ENCODE measurements around the gene GANC. TPM values are rescaled to one million over a fixed set of nuclear protein-coding genes. Genes with fewer than 3 reads are reported as not detected.

The GANC gene
- total RNA-seq, 2 experiments from 2014 or later: 27.9 to 31.7 TPM

DNA sequence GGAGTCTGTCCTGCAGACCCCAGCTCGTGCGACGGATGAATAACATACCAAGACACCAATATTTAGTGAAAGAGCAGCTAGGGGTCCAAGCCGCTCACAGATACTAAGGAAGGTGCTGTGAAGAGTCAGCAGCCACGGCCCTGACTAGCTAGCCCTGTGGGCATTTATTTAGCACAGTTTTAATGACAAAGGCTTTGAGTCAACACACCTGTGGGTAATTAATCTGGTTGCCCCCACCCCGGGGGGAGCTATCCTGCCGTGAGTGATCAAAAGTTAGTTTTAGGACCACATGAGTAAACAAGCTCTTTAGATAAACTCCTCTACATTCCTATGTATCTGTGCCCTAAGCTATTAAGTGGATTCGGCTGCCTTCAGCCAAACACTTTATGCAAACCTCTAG is 105.0 kb downstream of the GANC start:
- ChIA-PET POLR2A (no interaction called here), CTCF (ENCODE audit: unreplicated experiment) (no interaction called here)
- no peak for DNase-seq (ENCODE audit: low spot score)

GRCh38 chr15:42384597-42384996 is 111.6 kb downstream of the GANC start:
- H3K9me3 ChIP-seq (ENCODE audit: low read length): no peaks in the 10 kb centered on the region
- ChIA-PET POLR2A (interaction anchor here (1.2 kb wide), 1 partner anchor 57 kb away, joined by 3 read pairs; no protein-coding TSS in a partner anchor), CTCF (ENCODE audit: unreplicated experiment) (no interaction called here)
- H3K4me1 ChIP-seq (ENCODE audit: insufficient read depth, low read length, poor library complexity, severe bottlenecking): peaks cover 7% of the 10 kb centered on the region
- no peak overlapping the region for H3K4me2 ChIP-seq (ENCODE audit: low read length)
- H3K9me2 ChIP-seq (ENCODE audit: insufficient read depth, low read length): no peaks in the 10 kb centered on the region
- intact Hi-C loops (cut with micrococcal nuclease; ENCODE audit: unreplicated experiment): loop anchor here (2.0 kb wide), 2 partner anchors 248 to 318 kb away; no protein-coding TSS in a partner anchor
- TF ChIP-seq EZH2phosphoT487 (IDR thresholded peaks at IDR 0.05; ENCODE audit: borderline replicate concordance, low read depth, low read length) (no peak), CTCF (conservative IDR thresholded peaks at IDR 0.05; ENCODE audit: low read length) (no peak)
- no peak overlapping the region for H3K27ac ChIP-seq (ENCODE audit: low read depth, low read length, poor library complexity, severe bottlenecking)
- H3K36me3 ChIP-seq (ENCODE audit: insufficient read depth, low read length): no peaks in the 10 kb centered on the region
- DNase-seq (ENCODE audit: low spot score): no peak
- no TSS peak for BruUV-seq (replicated peaks)
- H2AFZ ChIP-seq (ENCODE audit: low read length): no peak overlapping the region
- no peak overlapping the region for H3K4me3 ChIP-seq (ENCODE audit: low read depth, low read length, poor library complexity, severe bottlenecking)
- H4K20me1 ChIP-seq (ENCODE audit: insufficient read depth, low read length): no peaks in the 10 kb centered on the region
- H3K79me2 ChIP-seq (ENCODE audit: insufficient read depth, low read depth, low read length): no peaks in the 10 kb centered on the region

More for the DNA sequence above, 105.0 kb downstream of the GANC start:
- Histone ChIP-seq H3K9me2 (ENCODE audit: insufficient read depth, low read length) (no peaks in the 10 kb centered on the region), H3K4me3 (ENCODE audit: low read depth, low read length, poor library complexity, severe bottlenecking) (no peak overlapping the region), H4K20me1 (ENCODE audit: insufficient read depth, low read length) (no peaks in the 10 kb centered on the region), H3K79me2 (ENCODE audit: insufficient read depth, low read depth, low read length) (no peaks in the 10 kb centered on the region), H3K36me3 (ENCODE audit: insufficient read depth, low read length) (no peaks in the 10 kb centered on the region), H3K27ac (ENCODE audit: low read depth, low read length, poor library complexity, severe bottlenecking) (no peak overlapping the region), H2AFZ (ENCODE audit: low read length) (no peak overlapping the region), H3K9me3 (ENCODE audit: low read length) (peaks cover 14% of the 10 kb centered on the region; the same call in 1 of the 2 replicates), H3K4me1 (ENCODE audit: insufficient read depth, low read length, poor library complexity, severe bottlenecking) (no peaks in the 10 kb centered on the region), H3K4me2 (ENCODE audit: low read length) (no peak overlapping the region)
- intact Hi-C loops (cut with micrococcal nuclease; ENCODE audit: unreplicated experiment): no loop called here
- TF ChIP-seq EZH2phosphoT487 (IDR thresholded peaks at IDR 0.05; ENCODE audit: borderline replicate concordance, low read depth, low read length) (no peak), CTCF (conservative IDR thresholded peaks at IDR 0.05; ENCODE audit: low read length) (no peak)
- BruUV-seq (replicated peaks): no TSS peak

DNA sequence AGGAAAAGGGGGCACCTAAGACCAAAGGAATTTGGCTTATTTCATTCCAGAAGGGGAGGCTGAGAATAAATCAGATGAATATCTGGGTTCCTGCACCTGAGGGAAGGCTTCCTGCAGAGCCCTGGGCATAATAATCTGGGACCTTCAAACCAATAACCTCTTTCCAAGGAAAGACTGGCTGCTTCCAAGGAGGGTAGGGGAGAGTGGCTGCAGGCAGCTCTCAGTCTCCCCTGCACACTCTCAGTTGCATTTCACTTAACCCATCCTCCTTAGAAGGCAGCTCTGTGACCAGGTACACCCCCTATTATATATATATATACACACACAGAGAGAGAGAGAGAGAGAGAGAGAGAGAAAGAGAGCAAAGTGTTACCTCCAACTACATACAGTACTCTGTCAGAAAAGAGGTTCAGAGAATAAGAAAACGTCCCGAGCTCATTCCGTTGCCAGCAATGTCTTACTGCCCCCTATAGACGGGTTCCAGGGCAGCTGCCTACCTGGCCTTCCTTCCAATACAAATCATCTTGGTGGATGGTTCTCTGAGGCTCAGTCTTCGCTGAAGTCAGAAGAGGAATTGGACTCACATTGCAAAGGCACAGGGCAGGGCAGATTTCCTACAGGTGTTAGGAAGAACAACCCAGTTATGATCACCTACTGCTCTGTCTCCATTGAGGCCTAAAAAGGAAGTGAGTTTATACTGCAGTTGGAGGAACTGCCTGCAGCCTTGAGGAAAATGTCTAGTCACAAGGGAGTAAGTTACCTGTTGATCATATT is 112.4 kb downstream of the GANC start:
- intact Hi-C loops (cut with micrococcal nuclease; ENCODE audit: unreplicated experiment): loop anchor here (2.0 kb wide), 2 partner anchors 249 to 319 kb away; no protein-coding TSS in a partner anchor
- Histone ChIP-seq H3K4me2 (ENCODE audit: low read length) (no peak overlapping the region), H3K27ac (ENCODE audit: low read depth, low read length, poor library complexity, severe bottlenecking) (no peak overlapping the region), H3K4me1 (ENCODE audit: insufficient read depth, low read length, poor library complexity, severe bottlenecking) (peaks cover 7% of the 10 kb centered on the region), H3K36me3 (ENCODE audit: insufficient read depth, low read length) (no peaks in the 10 kb centered on the region), H3K4me3 (ENCODE audit: low read depth, low read length, poor library complexity, severe bottlenecking) (no peak overlapping the region), H2AFZ (ENCODE audit: low read length) (no peak overlapping the region), H3K79me2 (ENCODE audit: insufficient read depth, low read depth, low read length) (no peaks in the 10 kb centered on the region), H4K20me1 (ENCODE audit: insufficient read depth, low read length) (no peaks in the 10 kb centered on the region), H3K9me2 (ENCODE audit: insufficient read depth, low read length) (no peaks in the 10 kb centered on the region), H3K9me3 (ENCODE audit: low read length) (no peaks in the 10 kb centered on the region)
- no TSS peak for BruUV-seq (replicated peaks)
- ChIA-PET POLR2A (interaction anchor here (1.2 kb wide), 1 partner anchor 56 kb away, joined by 3 read pairs; no protein-coding TSS in a partner anchor), CTCF (ENCODE audit: unreplicated experiment) (no interaction called here)
- peak; percentile 73 for DNase-seq (ENCODE audit: low spot score)
- TF ChIP-seq CTCF (conservative IDR thresholded peaks at IDR 0.05; ENCODE audit: low read length) (peak; percentile 95), EZH2phosphoT487 (IDR thresholded peaks at IDR 0.05; ENCODE audit: borderline replicate concordance, low read depth, low read length) (no peak)
